ENCODE measurements around the gene ZNF184.
A peak's percentile ranks its signal among the peaks of the same experiment; 100 is the strongest.
"Not testable (repeated sequence)": the region's sequence is repeated elsewhere in the genome, so short reads cannot be mapped to it uniquely, and the experiment has no call there.

Gene ZNF184

DNA sequence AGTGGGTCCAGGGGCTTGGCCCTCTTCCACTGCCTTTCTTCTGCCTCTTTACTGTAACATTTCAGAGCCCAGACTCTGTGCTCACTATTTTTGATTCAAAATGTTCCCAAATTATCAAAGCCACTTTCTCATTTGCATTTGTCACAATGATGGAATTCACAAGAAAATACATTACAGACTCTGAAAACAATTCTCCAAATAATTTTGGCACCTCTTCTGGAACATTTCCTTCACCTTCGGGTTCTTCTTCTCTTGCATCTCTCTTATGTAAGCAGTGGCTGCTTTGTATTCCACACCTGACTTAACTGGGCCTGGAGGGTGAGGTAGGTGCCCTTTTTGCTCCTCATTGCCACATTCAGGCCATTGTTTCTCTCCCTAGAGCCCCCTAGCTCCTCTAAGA is 30.0 kb downstream of the ZNF184 start:
- H3K4me3 ChIP-seq (ENCODE audit: low read depth, low read length), result no peak overlapping the region
- no peak for DNase-seq (ENCODE audit: low read depth)
- TF ChIP-seq, protein P1, sequence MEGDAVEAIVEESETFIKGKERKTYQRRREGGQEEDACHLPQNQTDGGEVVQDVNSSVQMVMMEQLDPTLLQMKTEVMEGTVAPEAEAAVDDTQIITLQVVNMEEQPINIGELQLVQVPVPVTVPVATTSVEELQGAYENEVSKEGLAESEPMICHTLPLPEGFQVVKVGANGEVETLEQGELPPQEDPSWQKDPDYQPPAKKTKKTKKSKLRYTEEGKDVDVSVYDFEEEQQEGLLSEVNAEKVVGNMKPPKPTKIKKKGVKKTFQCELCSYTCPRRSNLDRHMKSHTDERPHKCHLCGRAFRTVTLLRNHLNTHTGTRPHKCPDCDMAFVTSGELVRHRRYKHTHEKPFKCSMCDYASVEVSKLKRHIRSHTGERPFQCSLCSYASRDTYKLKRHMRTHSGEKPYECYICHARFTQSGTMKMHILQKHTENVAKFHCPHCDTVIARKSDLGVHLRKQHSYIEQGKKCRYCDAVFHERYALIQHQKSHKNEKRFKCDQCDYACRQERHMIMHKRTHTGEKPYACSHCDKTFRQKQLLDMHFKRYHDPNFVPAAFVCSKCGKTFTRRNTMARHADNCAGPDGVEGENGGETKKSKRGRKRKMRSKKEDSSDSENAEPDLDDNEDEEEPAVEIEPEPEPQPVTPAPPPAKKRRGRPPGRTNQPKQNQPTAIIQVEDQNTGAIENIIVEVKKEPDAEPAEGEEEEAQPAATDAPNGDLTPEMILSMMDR (conservative IDR thresholded peaks at IDR 0.05; ENCODE audit: low read depth, low read length), result no peak

DNA sequence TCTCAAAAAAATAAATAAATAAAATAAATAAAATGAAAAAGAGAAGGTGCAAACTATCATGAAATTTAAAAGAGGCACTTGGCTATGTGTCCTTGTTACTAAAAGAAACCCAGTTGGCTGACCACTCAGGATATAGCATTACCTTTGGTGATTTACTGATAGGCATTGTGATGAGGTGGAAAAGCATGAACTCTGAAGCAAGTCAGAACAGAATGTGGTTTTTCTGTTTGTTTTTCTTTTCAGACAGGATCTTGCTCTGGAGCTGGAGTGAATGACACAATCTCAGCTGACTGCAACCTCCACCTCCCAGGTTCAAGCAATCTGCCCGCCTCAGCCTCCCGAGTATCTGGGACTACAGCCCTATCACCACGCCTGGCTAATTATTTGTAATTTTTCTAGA is 31.9 kb downstream of the ZNF184 start:
- peak; percentile 23 for DNase-seq (ENCODE audit: low read depth)
- TF ChIP-seq, protein P1 (conservative IDR thresholded peaks at IDR 0.05; ENCODE audit: low read depth, low read length), result no peak
- H3K4me3 ChIP-seq (ENCODE audit: low read depth, low read length), result no peak overlapping the region

DNA sequence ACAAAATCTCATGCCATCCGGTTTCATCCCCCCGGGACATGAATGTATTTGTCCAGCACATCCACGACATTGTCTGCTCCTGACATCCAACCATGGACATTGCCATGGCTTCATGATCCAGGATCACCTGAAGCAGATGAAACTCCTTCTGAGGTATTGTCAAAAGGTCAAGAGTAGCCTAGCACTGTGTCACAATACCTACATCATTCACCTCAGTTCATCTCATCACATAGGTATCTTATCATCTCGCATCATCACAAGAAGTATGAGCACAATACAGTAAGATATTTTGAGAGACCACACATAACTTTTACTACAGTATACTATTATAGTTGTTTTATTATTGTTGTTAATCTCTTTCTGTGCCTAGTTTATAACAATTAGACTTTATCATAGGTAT is 33.5 kb downstream of the ZNF184 start:
- TF ChIP-seq, protein P1 (conservative IDR thresholded peaks at IDR 0.05; ENCODE audit: low read depth, low read length), result no peak
- DNase-seq (ENCODE audit: low read depth), result no peak
- H3K4me3 ChIP-seq (ENCODE audit: low read depth, low read length), result no peak overlapping the region

DNA sequence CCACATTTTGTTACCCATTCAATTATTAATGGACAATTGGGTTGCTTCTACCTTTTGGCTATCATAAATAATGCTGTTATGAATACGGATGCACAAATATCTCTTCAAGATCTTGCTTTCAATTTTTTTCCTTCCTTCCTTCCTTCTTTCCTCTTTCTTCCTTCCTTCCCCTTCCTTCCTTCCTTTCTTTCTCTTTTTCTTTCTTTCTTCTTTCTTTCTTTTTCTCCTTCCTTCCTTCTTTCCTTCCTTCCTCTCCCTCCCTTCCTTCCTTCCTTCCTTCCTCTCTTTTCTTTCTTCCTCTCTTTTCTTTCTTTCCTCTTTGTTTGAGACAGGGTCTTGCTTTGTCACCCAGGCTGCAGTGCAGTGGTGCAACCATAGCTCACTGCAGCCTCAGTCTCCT is 39.2 kb downstream of the ZNF184 start:
- no peak for DNase-seq (ENCODE audit: low read depth)
- H3K4me3 ChIP-seq (ENCODE audit: low read depth, low read length), result no peak overlapping the region
- TF ChIP-seq, protein P1 (conservative IDR thresholded peaks at IDR 0.05; ENCODE audit: low read depth, low read length), result no peak

DNA sequence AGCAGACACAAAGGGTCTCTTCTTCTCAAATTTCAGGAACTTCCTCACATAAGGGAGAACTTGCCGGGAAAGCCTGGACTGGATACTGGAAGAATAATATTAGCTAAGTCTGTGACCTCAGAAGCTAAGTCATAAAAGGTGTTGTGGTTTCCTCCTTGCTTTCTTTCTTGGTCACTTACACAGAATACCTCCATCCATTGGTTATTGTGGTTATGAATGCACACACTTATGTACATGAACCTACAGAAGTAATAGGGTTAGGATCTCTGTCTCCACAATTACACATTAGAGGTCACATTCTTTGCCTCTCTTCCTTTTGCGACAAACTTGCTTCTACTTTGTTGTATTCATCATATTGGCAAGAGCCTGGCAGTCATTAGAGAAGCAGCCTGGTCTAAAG is 43.9 kb downstream of the ZNF184 start:
- TF ChIP-seq, protein P1 (conservative IDR thresholded peaks at IDR 0.05; ENCODE audit: low read depth, low read length), result no peak
- no peak for DNase-seq (ENCODE audit: low read depth)
- H3K4me3 ChIP-seq (ENCODE audit: low read depth, low read length), result no peak overlapping the region

DNA sequence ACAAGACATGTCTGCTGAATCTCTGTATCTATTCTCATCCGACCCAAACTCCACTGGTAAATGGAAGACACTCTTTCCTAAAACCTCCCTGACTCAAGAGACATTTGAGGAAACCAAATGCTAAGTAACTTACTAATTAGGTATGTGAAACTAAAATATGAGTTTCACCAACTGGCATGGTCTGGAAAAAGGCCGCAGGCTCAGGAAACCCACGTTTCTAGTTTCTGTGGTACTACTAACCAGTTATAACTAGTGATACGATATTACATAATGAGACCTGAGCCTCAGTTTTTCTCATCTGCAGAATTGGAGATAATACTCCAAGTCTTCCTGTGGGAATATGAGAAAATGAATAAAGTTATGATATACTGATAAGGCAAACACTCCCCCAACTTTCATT is 44.4 kb downstream of the ZNF184 start:
- no peak overlapping the region for H3K4me3 ChIP-seq (ENCODE audit: low read depth, low read length)
- TF ChIP-seq, protein P1 (conservative IDR thresholded peaks at IDR 0.05; ENCODE audit: low read depth, low read length), result no peak

DNA sequence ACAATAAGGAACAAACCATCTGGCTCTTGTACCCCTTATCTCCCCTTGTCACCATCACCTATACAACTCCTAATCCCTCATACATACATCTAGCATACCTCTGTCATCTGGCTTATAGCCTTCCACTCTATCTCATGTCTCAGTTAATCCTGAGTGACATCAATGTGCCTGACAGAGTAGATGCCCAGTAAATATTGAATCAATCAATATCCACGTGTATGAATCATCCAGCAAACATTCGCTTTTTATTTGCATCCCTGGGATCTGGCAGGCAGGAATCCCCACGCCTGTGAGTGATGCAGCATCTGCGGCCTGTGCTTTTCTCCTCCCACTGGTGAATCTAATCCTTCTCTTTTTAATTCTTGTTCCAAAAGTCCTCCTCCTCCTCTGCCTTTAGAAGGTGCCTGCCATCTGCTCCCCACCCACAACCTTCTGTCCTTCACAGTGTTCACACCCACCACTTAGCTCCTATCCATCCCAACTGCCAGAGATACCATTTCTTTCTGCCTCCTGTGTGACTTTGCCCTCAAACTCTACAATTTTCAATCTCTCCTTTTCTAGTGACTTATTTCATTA is 46.8 kb downstream of the ZNF184 start:
- no peak for DNase-seq (ENCODE audit: low read depth)
- H3K4me3 ChIP-seq (ENCODE audit: low read depth, low read length), result no peak overlapping the region
- TF ChIP-seq, protein P1 (conservative IDR thresholded peaks at IDR 0.05; ENCODE audit: low read depth, low read length), result no peak

More for the DNA sequence above, 44.4 kb downstream of the ZNF184 start:
- no peak for DNase-seq (ENCODE audit: low read depth)

DNA sequence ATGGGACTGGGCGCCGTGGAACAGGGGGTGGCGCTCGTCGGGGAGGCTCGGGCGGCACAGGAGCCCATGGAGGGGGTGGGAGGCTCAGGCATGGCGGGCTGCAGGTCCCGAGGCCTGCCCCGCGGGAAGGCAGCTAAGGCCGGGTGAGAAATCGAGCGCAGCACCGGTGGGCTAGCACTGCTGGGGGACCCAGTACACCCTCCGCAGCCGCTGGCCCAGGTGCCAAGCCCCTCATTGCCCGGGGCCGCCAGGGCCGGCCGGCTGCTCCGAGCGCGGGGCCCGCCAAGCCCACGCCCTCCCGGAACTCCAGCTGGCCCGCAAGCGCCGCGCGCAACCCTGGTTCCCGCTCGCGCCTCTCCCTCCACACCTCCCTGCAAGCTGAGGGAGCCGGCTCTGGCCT is 48.1 kb downstream of the ZNF184 start:
- H3K4me3 ChIP-seq (ENCODE audit: low read depth, low read length); DNase-seq (ENCODE audit: low read depth): not testable (repeated sequence)

Data from choroid plexus epithelial cell (primary cell).